ENCODE results near the gene ABCC10.

GRCh38 chr6:43448916-43449315 is 21.6 kb downstream of the ABCC10 start:
- no peak for TF ChIP-seq CTCF (IDR thresholded peaks at IDR 0.05; ENCODE audit: poor library complexity, severe bottlenecking)
- TF ChIP-seq POLR2AphosphoS5 (IDR thresholded peaks at IDR 0.05), result no peak
- no peak for TF ChIP-seq RAD21 (conservative IDR thresholded peaks at IDR 0.05)
- no peak for TF ChIP-seq TAF1 (IDR thresholded peaks at IDR 0.05; ENCODE audit: low read depth)
- TF ChIP-seq EZH2 (IDR thresholded peaks at IDR 0.05; ENCODE audit: borderline replicate concordance, insufficient read depth, low read length, poor library complexity, severe bottlenecking), result no peak
- TF ChIP-seq EP300 (conservative IDR thresholded peaks at IDR 0.05; ENCODE audit: poor library complexity, severe bottlenecking), result no peak

Data from neural cell (in vitro differentiated cells).